ENCODE results near the gene CLCA1.

CLCA1 gene

DNA sequence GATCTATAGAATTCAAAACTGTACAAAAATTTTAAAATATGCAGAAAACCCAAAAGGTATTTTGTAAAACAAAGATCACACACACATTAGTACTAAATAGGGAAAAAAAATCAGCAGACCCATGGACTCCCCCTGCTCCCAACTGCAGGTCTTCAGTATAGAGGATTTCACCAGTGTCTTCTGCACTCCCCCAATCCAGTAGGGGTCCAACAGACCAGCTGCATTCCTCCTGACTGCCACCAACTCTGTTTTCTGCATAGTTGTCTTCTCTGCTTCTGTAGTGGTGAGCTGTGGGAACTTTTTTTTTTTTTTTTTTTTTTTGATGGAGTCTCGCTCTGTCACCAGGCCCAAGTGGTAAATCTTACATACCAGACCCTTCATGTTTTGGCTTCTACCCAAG is 22.8 kb upstream of the CLCA1 start:
- no peak for TF ChIP-seq GATA2 (IDR thresholded peaks at IDR 0.05; ENCODE audit: low read depth, low read length)
- TF ChIP-seq GATA3 (IDR thresholded peaks at IDR 0.05; ENCODE audit: low read depth, low read length), result no peak

DNA sequence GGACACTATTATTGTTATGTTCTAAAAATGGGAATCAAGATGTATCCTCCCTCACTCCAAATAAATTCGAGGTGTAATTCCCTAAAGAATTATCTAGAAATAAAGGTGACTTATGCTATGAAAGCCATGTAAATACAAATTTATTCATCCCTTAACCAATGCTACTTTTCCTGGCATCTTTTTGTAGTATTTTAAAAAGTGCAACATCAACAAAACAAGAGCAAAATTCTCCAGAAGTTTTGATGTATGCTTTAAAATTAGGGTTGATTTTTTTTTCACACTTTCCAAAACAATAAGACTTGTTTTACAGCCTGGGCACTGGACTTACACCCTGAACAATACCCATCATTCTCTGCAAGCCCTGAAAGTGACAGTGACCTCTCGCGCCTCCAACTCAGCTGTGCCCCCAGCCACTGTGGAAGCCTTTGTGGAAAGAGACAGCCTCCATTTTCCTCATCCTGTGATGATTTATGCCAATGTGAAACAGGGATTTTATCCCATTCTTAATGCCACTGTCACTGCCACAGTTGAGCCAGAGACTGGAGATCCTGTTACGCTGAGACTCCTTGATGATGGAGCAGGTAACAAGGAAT is 21.4 kb upstream of the CLCA1 start:
- TF ChIP-seq GATA3 (IDR thresholded peaks at IDR 0.05; ENCODE audit: low read depth, low read length), result no peak
- TF ChIP-seq GATA2 (IDR thresholded peaks at IDR 0.05; ENCODE audit: low read depth, low read length), result no peak

- no peak for TF ChIP-seq GATA2 (IDR thresholded peaks at IDR 0.05; ENCODE audit: low read depth, low read length)
- TF ChIP-seq GATA3 (IDR thresholded peaks at IDR 0.05; ENCODE audit: low read depth, low read length), result no peak
Observed at GRCh38 chr1:86448670-86449069, 20.1 kb upstream of the CLCA1 start.

DNA sequence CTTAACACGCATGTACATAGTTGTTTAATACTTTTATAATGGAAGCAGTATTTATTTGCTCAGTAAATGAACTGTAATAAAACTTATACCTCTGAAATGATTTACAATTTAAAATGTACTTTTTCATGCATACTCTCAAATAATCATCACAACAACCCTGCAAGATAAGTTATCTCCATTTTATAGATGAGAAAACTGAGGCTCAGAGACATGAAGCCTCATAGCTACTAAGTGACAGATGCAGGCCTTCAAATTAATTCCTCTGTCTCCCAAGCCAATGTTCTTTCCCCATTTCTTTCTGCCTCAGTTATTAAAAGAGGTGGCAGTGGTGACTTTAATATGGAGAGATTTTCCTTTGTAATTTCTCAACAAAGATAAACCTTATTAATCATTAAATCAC is 19.6 kb upstream of the CLCA1 start:
- no peak for TF ChIP-seq GATA3 (IDR thresholded peaks at IDR 0.05; ENCODE audit: low read depth, low read length)
- TF ChIP-seq GATA2 (IDR thresholded peaks at IDR 0.05; ENCODE audit: low read depth, low read length), result no peak

GRCh38 chr1:86450847-86451246 is 17.9 kb upstream of the CLCA1 start:
- TF ChIP-seq GATA2 (IDR thresholded peaks at IDR 0.05; ENCODE audit: low read depth, low read length) (no peak), GATA3 (IDR thresholded peaks at IDR 0.05; ENCODE audit: low read depth, low read length) (no peak)

DNA sequence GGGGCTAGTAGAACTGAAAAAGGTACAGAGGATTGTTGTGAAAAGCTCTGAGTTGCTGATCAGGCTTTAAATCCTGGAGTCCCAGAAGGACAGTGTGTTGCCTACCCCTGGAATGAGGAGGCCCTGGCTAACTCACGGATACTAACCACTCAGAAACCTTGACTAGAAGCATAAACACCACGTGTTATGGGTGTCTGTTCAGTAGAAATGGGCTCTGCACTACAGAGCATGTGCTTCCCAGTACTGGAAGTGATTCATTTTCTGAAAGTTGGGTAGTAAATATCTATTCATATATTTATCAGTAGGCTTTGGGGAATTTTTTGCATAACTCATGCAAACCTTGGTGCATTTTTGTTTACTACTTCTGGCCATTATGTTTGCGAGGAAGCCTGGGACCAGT is 15.1 kb upstream of the CLCA1 start:
- TF ChIP-seq GATA2 (IDR thresholded peaks at IDR 0.05; ENCODE audit: low read depth, low read length) (no peak), GATA3 (IDR thresholded peaks at IDR 0.05; ENCODE audit: low read depth, low read length) (no peak)

- TF ChIP-seq GATA2 (IDR thresholded peaks at IDR 0.05; ENCODE audit: low read depth, low read length), result no peak
- TF ChIP-seq GATA3 (IDR thresholded peaks at IDR 0.05; ENCODE audit: low read depth, low read length), result no peak
Observed at GRCh38 chr1:86455073-86455472, 13.7 kb upstream of the CLCA1 start.

DNA sequence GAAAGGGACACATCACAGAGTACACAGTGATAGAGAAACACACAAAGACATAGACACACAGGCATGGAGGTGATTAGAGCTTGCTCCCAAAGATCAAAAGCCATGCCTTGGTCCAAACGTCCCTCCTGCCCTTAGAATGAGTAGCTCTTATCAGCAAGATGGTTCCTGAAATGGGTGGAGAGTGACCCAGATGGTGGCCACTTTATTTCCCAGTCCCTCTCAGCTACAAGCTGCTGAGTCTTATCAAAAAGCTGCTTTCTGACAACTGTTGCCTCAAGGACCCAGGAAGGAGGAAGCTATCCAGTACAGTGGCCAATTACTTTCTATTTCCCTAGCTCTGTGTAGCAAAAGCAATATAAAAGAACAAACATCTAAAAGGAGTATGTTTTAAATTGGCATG is 7.7 kb upstream of the CLCA1 start:
- TF ChIP-seq GATA3 (IDR thresholded peaks at IDR 0.05; ENCODE audit: low read depth, low read length) (no peak), GATA2 (IDR thresholded peaks at IDR 0.05; ENCODE audit: low read depth, low read length) (no peak)

DNA sequence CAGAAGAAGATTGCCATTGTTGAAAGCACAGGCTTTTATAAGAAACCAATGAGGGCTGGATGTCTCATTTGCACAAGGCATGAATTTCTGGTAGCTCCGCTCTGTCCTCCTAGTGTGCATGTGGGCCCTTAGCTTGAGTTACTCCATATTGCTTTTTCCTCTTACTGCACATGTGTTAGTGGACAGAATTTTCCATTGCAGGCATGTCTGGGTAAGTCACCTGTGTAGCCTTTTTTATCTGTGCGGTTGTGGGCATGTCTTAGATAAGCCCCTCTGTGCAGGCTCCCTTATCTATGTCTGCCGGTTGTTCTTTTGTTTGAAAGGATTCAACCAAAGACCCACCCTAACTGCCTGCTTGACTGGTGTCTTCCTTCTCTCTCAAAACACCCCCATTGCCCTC is 7.2 kb upstream of the CLCA1 start:
- no peak for TF ChIP-seq GATA3 (IDR thresholded peaks at IDR 0.05; ENCODE audit: low read depth, low read length)
- TF ChIP-seq GATA2 (IDR thresholded peaks at IDR 0.05; ENCODE audit: low read depth, low read length), result no peak

DNA sequence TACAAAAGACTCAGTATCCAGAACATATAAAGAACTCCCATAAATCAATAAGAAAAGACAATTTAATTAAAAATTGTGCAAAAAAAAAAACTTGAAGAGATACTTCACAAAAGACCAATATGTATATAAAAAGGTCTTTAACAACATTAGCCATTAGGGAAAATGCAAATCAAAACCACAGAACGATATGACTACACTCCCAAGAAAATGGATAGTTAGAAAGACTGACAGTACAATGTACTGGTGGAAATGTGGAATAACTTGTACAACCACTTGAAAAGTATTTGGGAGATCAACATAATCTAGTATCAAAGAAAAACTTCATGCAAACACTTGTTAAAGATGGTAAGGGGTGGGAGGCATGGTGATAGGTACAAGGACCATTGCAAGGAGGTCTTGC is 3.9 kb upstream of the CLCA1 start:
- no peak for TF ChIP-seq GATA3 (IDR thresholded peaks at IDR 0.05; ENCODE audit: low read depth, low read length)
- no peak for TF ChIP-seq GATA2 (IDR thresholded peaks at IDR 0.05; ENCODE audit: low read depth, low read length)

DNA sequence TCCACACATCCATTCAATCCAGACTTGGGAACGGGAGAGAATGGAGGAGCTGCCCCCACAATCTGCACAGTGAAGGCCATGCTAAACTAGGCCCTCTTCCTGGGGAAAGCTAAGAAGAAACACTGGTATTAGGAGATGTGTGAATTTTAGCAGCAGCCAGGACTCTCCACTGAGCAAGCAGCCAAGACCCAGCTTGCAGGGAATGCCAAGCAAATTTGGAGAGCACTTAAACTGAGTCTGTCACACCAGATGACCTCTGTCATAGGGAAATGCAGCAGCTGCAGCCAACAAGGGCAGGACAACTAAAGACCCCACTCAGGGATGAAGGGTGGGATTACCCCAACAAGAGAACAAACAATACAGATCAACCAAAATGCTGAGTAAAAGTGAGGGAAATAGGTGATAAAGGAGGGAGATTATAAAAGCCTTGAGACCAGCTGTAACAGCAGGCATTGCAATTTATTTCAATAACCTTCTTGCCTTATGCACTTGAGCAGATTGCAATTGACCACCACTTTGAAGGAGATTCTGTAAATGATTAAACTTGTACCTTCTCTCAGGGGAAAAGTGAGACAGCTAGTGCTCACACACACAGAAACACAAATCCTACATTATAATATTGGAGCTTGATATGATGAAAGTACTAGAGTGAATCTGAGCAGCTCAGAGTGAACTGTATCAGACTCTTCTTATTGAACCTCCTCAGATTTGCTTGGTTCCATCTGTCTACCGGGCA is 2.5 kb upstream of the CLCA1 start:
- TF ChIP-seq GATA2 (IDR thresholded peaks at IDR 0.05; ENCODE audit: low read depth, low read length) (no peak), GATA3 (IDR thresholded peaks at IDR 0.05; ENCODE audit: low read depth, low read length) (no peak)

- TF ChIP-seq GATA2 (IDR thresholded peaks at IDR 0.05; ENCODE audit: low read depth, low read length) (no peak), GATA3 (IDR thresholded peaks at IDR 0.05; ENCODE audit: low read depth, low read length) (no peak)
Observed at GRCh38 chr1:86466986-86467385, 1.7 kb upstream of the CLCA1 start.

DNA sequence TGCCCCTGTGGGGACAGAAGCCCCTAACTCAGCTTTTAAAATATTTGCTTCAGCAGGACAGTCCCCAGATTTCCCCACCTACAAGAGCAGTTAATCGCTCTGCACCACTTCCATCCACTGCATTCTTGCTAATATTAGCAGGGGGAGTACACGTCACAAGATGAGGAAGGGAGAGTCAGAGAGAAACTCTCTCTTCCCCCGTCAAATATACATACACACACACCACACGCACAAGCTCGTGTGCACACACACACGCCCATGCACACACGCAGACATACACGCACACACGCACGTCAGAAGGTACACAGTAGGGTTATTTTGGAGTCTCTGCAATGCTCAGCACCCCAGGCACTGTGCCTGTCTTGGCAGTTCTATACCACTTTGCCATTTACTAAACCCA is 2.1 kb downstream of the CLCA1 start:
- TF ChIP-seq GATA2 (IDR thresholded peaks at IDR 0.05; ENCODE audit: low read depth, low read length) (no peak), GATA3 (IDR thresholded peaks at IDR 0.05; ENCODE audit: low read depth, low read length) (no peak)

DNA sequence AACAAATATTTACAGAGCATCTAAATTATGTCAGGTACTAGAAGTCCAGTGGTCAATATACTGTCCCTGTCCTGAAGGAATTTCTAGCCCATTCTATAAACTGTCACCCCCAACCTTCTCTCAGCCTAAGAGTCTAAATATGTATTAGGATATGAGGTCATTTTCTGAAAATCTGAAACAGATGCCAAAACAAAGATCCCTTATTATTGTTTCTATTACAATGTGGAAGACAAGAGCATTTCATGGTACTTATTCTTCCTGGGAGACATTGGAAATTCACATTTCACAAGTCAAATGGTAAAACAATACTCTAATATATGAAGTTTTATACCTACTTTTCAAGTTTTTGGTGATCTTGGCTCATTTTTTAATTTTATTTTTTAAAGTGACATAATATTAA is 2.6 kb downstream of the CLCA1 start:
- TF ChIP-seq GATA2 (IDR thresholded peaks at IDR 0.05; ENCODE audit: low read depth, low read length) (no peak), GATA3 (IDR thresholded peaks at IDR 0.05; ENCODE audit: low read depth, low read length) (no peak)

DNA sequence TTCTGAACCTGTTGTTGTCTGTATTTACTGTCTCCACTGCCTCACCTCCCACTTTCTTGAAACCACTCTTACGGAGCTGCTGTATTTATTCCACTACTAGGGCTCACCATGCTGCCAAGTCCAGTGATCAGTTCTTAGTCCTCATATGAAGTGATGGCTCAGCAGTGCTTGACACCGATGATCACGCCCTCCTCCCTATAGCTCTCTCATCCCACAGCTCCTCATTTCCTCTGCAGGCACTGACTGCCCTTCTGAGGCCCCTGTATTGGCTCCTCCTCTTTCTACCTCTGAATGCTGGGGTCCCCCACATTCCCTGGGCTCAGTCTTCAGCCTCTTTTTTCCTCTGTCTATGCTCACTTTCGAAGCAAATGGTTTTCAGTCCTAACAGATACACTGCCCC is 3.4 kb downstream of the CLCA1 start:
- no peak for TF ChIP-seq GATA2 (IDR thresholded peaks at IDR 0.05; ENCODE audit: low read depth, low read length)
- TF ChIP-seq GATA3 (IDR thresholded peaks at IDR 0.05; ENCODE audit: low read depth, low read length), result no peak

Measured in SH-SY5Y (cell line).